Coronary artery (tissue), 2 donors: Measurements from ENCODE around the gene IGF1.

ENCODE experiments used
- DNase-seq: peaks from one replicate; pipeline ENCODE4 v3.0.0-alpha.2; 2017; ENCODE audit warnings: low spot score
- H3K27ac ChIP-seq, 2 donors: fragments of 200-600 bp; sonication (generic); one replicate each; pipeline ENCODE4 v1.5.1; 2016 to 2019
- H3K4me3 ChIP-seq: fragments of 200-600 bp; sonication (generic); 2 replicates; pipeline ENCODE4 v1.5.1; 2016; ENCODE audit warnings: mild to moderate bottlenecking, moderate library complexity
- TF ChIP-seq, protein P1 (sequence below): fragments of 200-600 bp; sonication (generic); IDR thresholded peaks from one replicate; pipeline ENCODE4 v1.5.1; 2019; ENCODE audit warnings: antibody characterized with exemption

IGF1 gene

DNA sequence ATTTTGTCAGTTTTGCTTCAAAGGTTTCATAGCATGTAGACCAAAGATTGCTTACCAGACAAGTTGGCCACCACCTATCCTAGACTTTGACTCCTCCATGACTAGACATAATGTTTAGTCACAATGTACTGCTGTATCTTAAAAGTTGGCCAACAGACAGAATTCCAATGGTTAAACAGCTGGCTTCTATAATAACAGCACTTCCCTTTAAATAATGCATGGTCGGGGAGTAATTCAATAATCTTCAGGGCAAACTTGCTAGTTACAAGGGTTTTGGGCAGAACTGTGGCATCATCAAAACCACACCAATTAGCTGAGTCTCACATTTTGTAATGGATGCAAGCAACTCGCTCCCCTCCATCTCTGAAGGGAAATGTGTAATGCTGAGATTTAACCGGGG lies 56.9 kb downstream of the IGF1 start:
- DNase-seq, result no peak
- H3K27ac ChIP-seq, result no peak overlapping the region
- H3K4me3 ChIP-seq, result no peak overlapping the region
- TF ChIP-seq, protein P1, sequence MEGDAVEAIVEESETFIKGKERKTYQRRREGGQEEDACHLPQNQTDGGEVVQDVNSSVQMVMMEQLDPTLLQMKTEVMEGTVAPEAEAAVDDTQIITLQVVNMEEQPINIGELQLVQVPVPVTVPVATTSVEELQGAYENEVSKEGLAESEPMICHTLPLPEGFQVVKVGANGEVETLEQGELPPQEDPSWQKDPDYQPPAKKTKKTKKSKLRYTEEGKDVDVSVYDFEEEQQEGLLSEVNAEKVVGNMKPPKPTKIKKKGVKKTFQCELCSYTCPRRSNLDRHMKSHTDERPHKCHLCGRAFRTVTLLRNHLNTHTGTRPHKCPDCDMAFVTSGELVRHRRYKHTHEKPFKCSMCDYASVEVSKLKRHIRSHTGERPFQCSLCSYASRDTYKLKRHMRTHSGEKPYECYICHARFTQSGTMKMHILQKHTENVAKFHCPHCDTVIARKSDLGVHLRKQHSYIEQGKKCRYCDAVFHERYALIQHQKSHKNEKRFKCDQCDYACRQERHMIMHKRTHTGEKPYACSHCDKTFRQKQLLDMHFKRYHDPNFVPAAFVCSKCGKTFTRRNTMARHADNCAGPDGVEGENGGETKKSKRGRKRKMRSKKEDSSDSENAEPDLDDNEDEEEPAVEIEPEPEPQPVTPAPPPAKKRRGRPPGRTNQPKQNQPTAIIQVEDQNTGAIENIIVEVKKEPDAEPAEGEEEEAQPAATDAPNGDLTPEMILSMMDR, result no peak

DNA sequence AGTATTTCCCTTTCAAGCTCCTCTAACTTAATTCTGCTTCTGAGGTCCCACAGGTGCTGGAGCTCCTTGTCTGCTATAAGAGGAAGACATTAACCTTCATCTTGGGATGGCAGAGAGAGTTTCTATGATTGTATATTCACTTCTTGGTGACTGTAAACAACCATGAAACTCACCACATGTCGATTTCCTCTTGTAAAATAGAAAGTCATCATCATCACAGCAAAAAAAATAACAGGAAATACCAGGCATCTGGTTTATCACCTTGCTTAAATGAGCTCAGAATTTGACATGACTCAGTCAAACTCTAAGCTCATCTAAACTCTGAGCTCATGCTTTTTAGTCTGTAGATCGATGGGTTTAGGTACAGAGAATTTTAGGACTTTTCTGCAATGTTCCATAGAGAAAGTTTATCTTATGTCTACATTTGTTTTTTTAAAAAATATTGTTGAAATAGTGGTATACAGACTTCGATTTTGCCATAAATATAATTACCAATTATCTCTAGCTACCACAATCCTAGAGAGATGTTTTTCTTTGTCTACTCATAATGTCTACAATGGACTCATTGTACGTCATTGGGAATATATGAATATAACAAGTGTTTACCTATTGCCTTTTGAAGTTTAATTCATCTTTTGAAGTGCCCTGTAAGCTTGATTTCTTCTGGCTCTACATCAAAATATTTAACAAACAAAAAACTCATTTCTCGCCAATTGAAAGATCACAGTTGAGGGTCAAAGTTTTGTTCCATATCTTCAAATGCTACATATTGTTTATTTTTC lies 58.4 kb downstream of the IGF1 start:
- Histone ChIP-seq H3K4me3 (no peak overlapping the region), H3K27ac (no peak overlapping the region)
- TF ChIP-seq, protein P1, result no peak
- DNase-seq, result no peak

DNA sequence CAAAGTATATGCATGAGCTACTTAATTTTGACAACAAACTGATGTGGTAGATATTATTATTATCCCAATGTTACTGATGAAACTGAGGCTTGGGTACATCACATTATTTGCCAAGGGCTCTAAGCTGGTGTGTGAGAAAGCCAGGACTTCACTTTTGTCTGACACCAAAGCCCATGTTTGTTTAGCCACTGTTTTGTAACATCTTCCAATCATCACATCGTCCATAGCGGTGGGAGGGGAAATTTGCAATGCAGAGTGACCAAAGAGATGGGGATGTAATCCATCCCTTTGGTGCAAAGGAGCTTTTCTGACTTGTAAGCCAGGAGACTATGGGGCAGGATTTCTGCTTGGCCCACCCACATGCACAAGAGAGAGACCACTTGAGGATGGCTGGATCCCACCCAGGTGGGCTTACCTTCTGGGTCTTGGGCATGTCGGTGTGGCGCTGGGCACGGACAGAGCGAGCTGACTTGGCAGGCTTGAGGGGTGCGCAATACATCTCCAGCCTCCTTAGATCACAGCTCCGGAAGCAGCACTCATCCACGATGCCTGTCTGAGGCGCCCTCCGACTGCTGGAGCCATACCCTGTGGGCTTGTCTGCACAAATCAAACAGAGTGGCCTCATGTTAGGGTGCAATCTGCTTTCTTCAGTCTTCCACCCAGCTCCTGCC lies 61.1 kb downstream of the IGF1 start:
- Histone ChIP-seq H3K27ac (no peak overlapping the region), H3K4me3 (no peak overlapping the region)
- TF ChIP-seq, protein P1, result no peak
- DNase-seq, result no peak

DNA sequence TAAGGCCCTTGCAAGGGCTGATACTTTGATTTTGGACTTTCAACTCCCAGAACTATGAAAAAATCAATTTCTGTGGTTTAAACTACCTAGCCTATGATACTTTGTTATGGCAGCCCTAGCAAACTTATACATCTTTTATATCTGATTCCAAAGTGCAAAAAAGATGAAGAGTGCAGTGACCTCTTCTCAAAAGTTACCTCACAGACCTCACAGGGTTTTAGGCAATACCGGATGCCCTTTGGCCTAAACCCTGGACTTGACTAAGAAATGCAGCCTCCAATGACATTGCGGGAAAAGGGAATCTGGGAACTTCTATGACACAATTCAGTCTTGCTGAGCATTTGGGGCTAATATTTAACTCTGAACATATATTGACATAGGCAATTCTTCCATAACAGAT lies 63.3 kb downstream of the IGF1 start:
- TF ChIP-seq, protein P1, result no peak
- Histone ChIP-seq H3K4me3 (no peak overlapping the region), H3K27ac (no peak overlapping the region)
- DNase-seq, result no peak

DNA sequence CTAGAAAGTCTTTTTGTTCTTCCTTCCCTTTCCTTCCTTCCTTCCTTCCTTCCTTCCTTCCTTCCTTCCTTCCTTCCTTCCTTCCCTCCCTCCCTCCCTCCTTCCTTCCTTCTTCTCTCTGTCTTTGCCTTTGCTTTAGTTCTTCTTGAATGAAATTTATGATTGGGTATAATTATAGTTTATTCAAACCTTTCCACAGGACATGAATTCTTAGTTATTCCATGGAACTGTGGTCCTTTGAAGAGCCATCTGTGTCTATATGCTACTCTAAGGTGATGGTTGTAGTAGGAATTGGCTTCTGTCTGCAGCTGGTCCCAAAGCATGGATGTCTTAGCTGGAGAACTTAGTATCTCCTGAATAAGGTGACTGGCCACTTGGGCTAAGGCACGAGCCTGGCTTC lies 64.8 kb downstream of the IGF1 start:
- Histone ChIP-seq H3K4me3 (no peak overlapping the region), H3K27ac (no peak overlapping the region)
- TF ChIP-seq, protein P1, result no peak
- DNase-seq, result no peak

DNA sequence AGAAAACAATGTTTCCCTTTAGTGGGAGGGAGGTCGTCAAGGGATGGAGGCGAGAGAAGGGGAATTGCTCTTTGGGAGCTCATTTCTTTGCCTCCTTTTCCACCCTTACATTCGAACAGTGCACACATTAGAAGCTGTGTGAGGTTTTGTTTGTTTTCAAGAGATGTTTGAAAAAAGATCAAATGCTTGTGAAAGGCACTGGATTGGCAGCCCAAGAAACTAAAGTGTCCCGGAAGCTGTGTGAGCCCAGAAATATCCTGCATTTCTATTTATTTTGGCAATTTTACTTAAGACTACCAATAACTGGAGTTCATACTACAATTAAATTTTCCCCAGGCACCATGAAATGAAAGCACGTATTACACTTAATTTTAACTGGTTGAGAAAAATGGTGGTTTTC lies 67.0 kb downstream of the IGF1 start:
- H3K4me3 ChIP-seq, result no peak overlapping the region
- TF ChIP-seq, protein P1, result no peak
- H3K27ac ChIP-seq, result no peak overlapping the region
- DNase-seq, result no peak

DNA sequence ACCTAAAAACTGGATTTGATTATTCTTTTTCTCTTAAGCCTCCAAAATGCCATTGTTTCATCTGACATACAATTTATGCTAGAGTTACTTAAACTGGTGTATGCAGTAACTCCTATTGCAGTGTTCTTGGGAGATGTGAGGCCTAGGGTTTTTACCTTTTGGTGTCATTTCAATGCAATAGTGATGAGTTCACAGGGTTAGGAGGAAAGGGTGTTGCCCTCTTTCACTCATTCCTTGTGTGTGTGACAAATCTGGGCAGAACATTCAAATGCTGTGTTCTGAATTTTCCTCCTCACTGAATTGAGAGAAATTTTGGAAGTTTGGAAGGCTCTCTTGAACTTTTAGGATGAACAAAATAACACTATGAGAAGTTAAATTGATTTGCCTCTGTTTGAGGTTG lies 69.9 kb downstream of the IGF1 start:
- Histone ChIP-seq H3K4me3 (no peak overlapping the region), H3K27ac (no peak overlapping the region)
- TF ChIP-seq, protein P1, result no peak
- DNase-seq, result no peak
